IgD-negative memory B cell (primary cell): ENCODE measurements around the gene FAM240A. TPM values are rescaled to one million over a fixed set of nuclear protein-coding genes. Genes with fewer than 3 reads are reported as not detected.
A peak's percentile ranks its signal among the peaks of the same experiment; 100 is the strongest.

Experiments
- H3K27ac Mint-ChIP-seq, 3 donors: one replicate each; pipeline ENCODE4 v1.8.0; 2020 to 2022; ENCODE audit warnings: mild to moderate bottlenecking in 3 of 3, mixed read lengths in 3 of 3, moderate library complexity in 1 of 3
- H3K27me3 Mint-ChIP-seq: one replicate; pipeline ENCODE4 v1.8.0; 2021; ENCODE audit warnings: mixed read lengths
- H3K36me3 Mint-ChIP-seq: one replicate; pipeline ENCODE4 v1.8.0; 2020; ENCODE audit warnings: mild to moderate bottlenecking, mixed read lengths
- H3K4me1 Mint-ChIP-seq, 3 donors: one replicate each; pipeline ENCODE4 v1.8.0; 2020 to 2022; ENCODE audit warnings: mixed read lengths in 3 of 3, mild to moderate bottlenecking in 1 of 3
- H3K4me3 Mint-ChIP-seq, 4 donors: one replicate each; pipeline ENCODE4 v1.8.0; 2020 to 2022; ENCODE audit warnings: mild to moderate bottlenecking in 4 of 4, mixed read lengths in 4 of 4, moderate library complexity in 3 of 4
- H3K9me3 Mint-ChIP-seq, 3 donors: one replicate each; pipeline ENCODE4 v1.8.0; 2020 to 2021; ENCODE audit warnings: mixed read lengths in 3 of 3, mild to moderate bottlenecking in 1 of 3
- polyA plus RNA-seq: library from polyadenylated mRNA; unstranded; fragments of 300-500 nt; fragmentation: Illumina TruSeq; gene quantifications from one replicate; pipeline ENCODE4 v1.2.3, GENCODE V29; 2021

Gene FAM240A
- polyA plus RNA-seq, 1 donor from 2014 or later: not detected

GRCh38 chr3:46668116-46668515, 55.8 kb downstream of the FAM240A start:
- no peak overlapping the region for H3K27ac Mint-ChIP-seq
- no peaks in the 10 kb centered on the region for H3K4me1 Mint-ChIP-seq
- peaks cover 3% of the 10 kb centered on the region for H3K27me3 Mint-ChIP-seq
- no peaks in the 10 kb centered on the region for H3K9me3 Mint-ChIP-seq
- H3K4me3 Mint-ChIP-seq: no peak overlapping the region
- no peaks in the 10 kb centered on the region for H3K36me3 Mint-ChIP-seq

- Mint-ChIP-seq H3K9me3 (no peaks in the 10 kb centered on the region), H3K4me3 (no peak overlapping the region), H3K27me3 (no peaks in the 10 kb centered on the region), H3K36me3 (no peaks in the 10 kb centered on the region), H3K4me1 (no peaks in the 10 kb centered on the region), H3K27ac (no peak overlapping the region)
Measured at GRCh38 chr3:46668591-46668990, 56.3 kb downstream of the FAM240A start.

- no peak overlapping the region for H3K27ac Mint-ChIP-seq
- no peaks in the 10 kb centered on the region for H3K9me3 Mint-ChIP-seq
- H3K4me3 Mint-ChIP-seq: no peak overlapping the region
- no peaks in the 10 kb centered on the region for H3K36me3 Mint-ChIP-seq
- H3K4me1 Mint-ChIP-seq: no peaks in the 10 kb centered on the region
- H3K27me3 Mint-ChIP-seq: no peaks in the 10 kb centered on the region
Measured at GRCh38 chr3:46669191-46669999, 57.1 kb downstream of the FAM240A start.

- Mint-ChIP-seq H3K4me1 (no peaks in the 10 kb centered on the region), H3K9me3 (no peaks in the 10 kb centered on the region), H3K27me3 (no peaks in the 10 kb centered on the region), H3K4me3 (no peak overlapping the region), H3K36me3 (no peaks in the 10 kb centered on the region), H3K27ac (no peak overlapping the region)
Measured at GRCh38 chr3:46670000-46670890, 57.9 kb downstream of the FAM240A start.

GRCh38 chr3:46670891-46671427, 58.6 kb downstream of the FAM240A start:
- Mint-ChIP-seq H3K27ac (peak overlapping the region in 1 of 3 donors; percentile 46), H3K9me3 (no peaks in the 10 kb centered on the region), H3K4me3 (no peak overlapping the region), H3K4me1 (no peaks in the 10 kb centered on the region), H3K36me3 (no peaks in the 10 kb centered on the region), H3K27me3 (no peaks in the 10 kb centered on the region)

GRCh38 chr3:46671541-46672348, 59.4 kb downstream of the FAM240A start:
- Mint-ChIP-seq H3K27ac (peak overlapping the region in 1 of 3 donors; percentile 46), H3K36me3 (no peaks in the 10 kb centered on the region), H3K4me3 (no peak overlapping the region), H3K9me3 (no peaks in the 10 kb centered on the region), H3K27me3 (no peaks in the 10 kb centered on the region), H3K4me1 (no peaks in the 10 kb centered on the region)

- Mint-ChIP-seq H3K27ac (no peak overlapping the region), H3K27me3 (no peaks in the 10 kb centered on the region), H3K9me3 (no peaks in the 10 kb centered on the region), H3K4me3 (no peak overlapping the region), H3K36me3 (no peaks in the 10 kb centered on the region), H3K4me1 (no peaks in the 10 kb centered on the region)
Measured at GRCh38 chr3:46672349-46672695, 60.0 kb downstream of the FAM240A start.

- H3K4me3 Mint-ChIP-seq: no peak overlapping the region
- H3K9me3 Mint-ChIP-seq: no peaks in the 10 kb centered on the region
- H3K27me3 Mint-ChIP-seq: no peaks in the 10 kb centered on the region
- no peaks in the 10 kb centered on the region for H3K36me3 Mint-ChIP-seq
- no peaks in the 10 kb centered on the region for H3K4me1 Mint-ChIP-seq
- H3K27ac Mint-ChIP-seq: no peak overlapping the region
Measured at GRCh38 chr3:46673151-46674030, 61.1 kb downstream of the FAM240A start.

- H3K9me3 Mint-ChIP-seq: no peaks in the 10 kb centered on the region
- H3K27me3 Mint-ChIP-seq: peaks cover 2% of the 10 kb centered on the region
- H3K27ac Mint-ChIP-seq: no peak overlapping the region
- H3K4me1 Mint-ChIP-seq: no peaks in the 10 kb centered on the region
- H3K36me3 Mint-ChIP-seq: peaks cover 2% of the 10 kb centered on the region
- H3K4me3 Mint-ChIP-seq: no peak overlapping the region
Measured at GRCh38 chr3:46674031-46674845, 61.9 kb downstream of the FAM240A start.

GRCh38 chr3:46675426-46675825, 63.1 kb downstream of the FAM240A start:
- Mint-ChIP-seq H3K27ac (peak overlapping the region in 1 of 3 donors; percentile 13), H3K36me3 (peaks cover 2% of the 10 kb centered on the region), H3K27me3 (peaks cover 4% of the 10 kb centered on the region)

More at GRCh38 chr3:46675426-46675825, 63.1 kb downstream of the FAM240A start:
- H3K4me3 Mint-ChIP-seq: no peak overlapping the region
- no peaks in the 10 kb centered on the region for H3K4me1 Mint-ChIP-seq
- H3K9me3 Mint-ChIP-seq: no peaks in the 10 kb centered on the region
